DMS 273 (cell line): ENCODE results near the gene WDR45B.
"Not testable (repeated sequence)": the region's sequence is repeated elsewhere in the genome, so short reads cannot be mapped to it uniquely, and the experiment has no call there.

Experiments
- DNase-seq: peaks from one replicate; lab custom pipeline; 2025; ENCODE audit not compliant: unreplicated experiment; lab: John Stamatoyannopoulos, UW

The WDR45B gene

DNA sequence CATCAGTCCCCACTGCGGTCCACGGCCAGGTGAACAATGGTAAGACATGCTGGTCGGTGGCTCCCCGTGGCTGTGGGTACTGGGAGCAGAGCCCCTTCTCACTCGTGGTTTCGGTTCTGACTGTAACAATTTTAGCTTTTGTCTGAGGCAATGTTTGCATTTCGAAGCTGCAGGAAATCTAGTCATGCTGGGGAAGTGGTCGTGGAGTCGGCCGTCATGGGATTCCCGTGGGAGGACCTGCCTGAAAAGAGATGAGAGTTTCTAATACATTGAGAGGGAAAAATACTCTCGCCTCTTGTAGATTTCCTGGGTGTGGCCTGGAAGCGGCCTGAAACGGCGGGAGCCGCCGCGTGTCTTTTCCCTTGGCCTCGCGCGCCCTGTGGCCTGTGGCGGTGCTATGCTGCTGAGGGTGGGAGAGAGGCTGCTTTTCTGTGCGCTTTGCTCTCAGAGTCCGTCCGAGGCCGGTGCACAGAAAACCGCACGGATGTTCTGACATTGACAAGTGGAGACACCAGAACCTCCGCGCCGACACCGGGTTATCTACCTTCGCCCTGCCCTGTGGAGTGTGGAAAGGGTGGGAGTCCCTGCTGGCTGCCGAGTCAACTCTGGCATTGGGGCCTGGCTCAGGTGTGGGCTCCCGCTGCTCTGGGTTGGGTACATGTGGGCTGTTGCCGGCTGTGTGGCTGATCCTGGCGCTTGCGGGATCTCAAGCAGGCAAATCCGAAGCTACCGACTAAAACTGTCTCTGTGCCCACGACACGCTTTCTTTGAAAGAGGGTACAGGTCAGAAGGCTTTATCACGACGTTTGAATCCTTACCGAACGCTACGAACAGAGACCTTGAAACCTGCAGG is 60.8 kb downstream of the WDR45B start:
- DNase-seq = no peak

DNA sequence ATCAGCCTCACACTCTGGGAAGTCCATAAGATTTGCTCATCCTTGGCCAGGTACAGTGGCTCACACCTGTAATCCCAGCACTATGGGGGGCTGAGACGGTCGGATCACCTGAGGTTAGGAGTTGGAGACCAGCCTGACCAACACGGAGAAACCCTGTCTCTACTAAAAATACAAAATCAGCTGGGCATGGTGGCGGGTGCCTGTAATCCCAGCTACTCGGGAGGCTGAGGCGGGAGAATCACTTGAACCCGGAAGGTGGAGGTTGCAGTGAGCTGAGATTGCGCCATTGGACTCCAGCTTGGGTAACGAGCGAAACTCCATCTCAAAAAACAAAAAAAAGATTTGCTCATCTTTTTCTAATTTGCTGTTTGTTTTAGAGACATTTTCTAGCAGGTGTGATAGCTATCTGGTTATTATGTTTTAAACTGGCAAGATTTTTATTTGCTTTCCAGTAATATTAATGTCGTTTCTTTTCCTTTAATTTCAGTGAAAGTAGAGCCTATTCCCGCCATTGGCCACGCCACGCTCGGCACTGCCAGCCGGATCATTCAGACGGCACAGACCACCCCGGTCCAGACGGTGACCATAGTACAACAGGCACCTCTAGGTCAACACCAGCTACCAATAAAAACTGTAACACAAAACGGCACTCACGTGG is 61.5 kb downstream of the WDR45B start:
- DNase-seq = no peak

DNA sequence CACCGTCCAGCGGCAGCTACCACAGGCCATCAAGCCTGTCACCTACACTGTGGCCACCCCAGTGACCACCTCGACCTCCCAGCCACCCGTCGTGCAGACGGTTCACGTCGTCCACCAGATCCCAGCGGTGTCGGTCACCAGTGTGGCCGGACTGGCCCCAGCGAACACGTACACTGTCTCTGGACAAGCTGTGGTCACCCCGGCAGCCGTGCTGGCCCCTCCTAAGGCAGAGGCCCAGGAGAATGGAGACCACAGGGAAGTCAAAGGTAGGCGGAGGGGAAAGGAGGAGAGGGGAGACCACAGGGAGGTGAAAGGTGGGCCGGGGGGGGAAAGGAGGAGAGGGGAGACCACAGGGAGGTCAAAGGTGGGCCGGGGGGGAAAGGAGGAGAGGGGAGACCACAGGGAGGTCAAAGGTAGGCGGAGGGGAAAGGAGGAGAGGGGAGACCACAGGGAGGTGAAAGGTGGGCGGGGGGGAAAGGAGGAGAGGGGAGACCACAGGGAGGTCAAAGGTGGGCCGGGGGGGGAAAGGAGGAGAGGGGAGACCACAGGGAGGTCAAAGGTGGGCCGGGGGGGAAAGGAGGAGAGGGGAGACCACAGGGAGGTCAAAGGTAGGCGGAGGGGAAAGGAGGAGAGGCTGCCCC is 62.2 kb downstream of the WDR45B start:
- peak; percentile 31 for DNase-seq

DNA sequence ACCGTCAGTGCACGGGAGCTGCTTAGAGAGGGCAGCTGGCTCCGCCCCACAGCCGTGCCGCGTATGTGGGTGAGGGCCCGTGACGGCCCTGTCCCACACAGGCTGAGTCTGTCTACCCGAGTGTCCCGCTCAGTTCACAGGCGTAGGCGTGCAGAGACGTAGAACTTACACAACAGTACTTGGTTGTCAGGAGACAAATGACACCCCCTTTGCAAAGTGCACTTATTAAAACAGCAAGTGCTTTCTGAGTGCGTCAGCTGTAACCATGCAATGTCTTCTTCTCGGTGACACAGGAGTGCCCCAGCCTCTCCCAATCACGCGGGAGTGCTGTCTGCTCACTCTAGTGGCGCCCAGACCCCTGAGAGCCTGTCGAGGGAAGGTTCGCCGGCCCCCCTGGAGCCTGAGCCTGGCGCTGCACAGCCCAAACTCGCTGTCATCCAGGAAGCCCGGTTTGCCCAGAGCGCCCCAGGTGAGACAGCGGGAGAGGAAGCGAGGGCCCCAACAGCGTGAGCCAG is 64.5 kb downstream of the WDR45B start:
- DNase-seq = no peak

DNA sequence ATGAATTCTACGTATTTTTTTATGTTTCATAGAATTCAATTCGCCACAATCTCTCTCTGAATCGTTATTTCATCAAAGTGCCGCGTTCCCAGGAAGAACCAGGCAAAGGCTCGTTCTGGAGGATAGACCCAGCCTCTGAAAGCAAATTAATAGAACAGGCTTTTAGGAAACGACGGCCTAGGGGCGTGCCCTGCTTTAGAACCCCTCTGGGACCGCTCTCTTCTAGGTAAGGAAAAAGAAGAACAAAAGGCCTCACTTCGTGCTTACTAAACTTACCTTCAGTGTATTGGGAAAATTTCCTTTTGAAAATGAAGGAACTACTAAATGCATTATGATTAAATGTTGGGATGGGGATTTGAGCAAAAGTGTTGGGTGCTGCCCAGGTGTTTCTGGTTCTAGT is 65.5 kb downstream of the WDR45B start:
- DNase-seq = no peak

DNA sequence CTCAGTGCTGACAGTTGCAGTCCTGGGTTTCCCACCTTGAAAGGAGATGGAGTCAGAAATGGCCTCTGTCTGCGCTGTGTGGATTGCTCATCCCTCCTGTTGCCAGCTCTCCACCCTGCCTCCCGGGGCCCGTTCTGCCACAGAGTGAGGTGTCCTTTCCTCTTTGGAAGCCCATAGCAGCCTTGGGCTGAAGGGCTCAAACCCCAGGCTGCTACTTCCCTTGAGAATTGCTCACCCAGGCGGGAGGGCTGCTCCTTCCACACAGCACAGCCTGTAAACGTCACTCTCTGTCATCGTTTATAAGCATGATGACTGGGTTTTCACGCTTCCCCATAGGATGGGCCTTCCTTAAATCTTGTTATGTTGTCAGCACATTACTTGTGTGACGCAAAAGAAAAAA is 66.0 kb downstream of the WDR45B start:
- DNase-seq = no peak

DNA sequence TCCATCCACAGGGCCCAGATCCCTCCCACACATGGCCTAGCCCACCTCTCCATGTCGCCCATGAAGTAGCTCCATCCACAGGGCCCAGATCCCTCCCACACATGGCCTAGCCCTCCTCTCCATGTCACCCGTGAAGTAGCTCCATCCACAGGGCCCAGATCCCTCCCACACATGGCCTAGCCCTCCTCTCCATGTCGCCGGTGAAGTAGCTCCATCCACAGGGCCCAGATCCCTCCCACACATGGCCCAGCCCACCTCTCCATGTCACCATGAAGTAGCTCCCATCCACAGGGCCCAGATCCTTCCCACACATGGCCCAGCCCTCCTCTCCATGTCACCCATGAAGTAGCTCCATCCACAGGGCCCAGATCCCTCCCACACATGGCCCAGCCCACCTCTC is 68.3 kb downstream of the WDR45B start:
- DNase-seq = not testable (repeated sequence)

DNA sequence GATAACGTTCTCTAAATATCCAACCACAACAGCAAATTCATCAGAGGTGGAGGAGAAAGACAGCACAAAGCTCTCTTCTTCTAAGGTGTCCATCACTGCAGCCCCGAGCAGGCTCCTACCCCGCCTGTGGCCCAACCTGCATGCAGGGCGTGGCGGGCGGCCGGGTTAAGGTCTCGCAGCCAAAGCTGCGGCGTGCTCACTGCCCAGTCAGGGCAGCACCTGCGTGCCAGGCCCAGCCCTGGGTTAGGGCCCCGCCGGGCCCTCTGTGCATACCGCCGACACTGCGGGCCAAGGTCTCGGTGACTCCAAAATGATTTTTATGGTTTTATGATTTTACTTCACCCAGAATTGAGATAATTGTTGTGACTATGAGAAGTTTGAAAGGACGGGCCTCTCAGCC is 70.9 kb downstream of the WDR45B start:
- DNase-seq = no peak

DNA sequence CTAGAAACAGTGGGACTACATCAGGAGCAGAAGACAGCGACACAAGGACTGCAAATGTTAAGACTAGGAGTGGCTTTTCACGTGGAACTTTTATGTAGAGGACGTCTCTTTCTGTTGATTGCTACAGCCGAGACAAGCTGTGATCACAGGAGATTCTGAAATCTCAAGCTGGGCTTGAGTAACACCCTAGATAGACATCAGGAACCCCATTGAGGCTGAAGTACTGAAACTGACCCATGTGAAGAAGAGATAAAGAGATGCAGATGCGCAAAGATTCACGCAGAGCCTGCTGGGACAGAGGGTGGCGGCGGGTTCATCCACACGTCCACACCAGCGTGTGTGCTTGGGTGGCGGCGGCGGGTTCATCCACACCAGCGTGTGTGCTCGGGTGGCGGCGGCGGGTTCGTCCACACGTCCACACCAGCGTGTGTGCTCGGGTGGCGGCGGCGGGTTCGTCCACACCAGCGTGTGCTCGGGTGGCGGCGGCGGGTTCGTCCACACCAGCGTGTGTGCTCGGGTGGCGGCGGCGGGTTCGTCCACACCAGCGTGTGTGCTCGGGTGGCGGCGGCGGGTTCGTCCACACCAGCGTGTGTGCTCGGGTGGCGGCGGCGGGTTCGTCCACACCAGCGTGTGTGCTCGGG is 72.5 kb downstream of the WDR45B start:
- DNase-seq = not testable (repeated sequence)

DNA sequence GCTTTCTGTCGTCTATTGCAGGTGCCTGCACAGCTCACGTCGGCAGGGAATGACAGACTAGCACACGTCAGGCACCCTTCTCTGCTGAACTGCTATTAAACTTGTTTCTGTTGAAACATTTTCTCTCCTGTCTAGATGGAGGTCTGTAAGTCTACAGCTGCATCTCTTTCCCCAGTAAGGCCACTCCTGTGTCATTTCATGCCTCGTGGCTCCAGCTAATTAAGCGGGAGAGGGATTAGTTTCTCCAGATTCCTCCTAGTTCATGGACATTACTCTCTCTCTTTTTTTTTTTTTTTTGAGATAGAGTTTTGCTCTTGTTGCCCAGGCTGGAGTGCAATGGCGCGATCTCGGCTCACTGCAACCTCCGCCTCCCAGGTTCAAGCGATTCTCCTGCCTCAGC is 74.2 kb downstream of the WDR45B start:
- DNase-seq = no peak

DNA sequence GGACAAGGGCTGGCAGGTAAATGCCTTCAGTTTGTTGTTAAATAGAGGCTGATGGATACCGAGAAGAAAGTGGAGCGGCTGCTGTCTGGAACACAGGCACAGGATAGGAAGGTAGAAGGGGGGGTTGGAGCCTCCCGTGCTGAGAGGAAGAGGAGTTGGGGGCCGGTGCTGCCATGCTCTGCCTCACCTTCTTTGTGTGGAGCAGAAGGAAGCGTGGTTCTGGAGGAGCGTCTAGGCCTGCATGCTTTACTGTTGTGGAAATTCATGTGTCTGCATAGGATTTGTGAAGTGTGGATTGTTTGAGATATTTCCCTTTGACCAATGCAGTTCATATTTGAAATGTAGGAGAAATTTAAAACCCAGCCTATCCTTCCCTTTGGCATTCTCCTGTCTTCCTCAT is 76.4 kb downstream of the WDR45B start:
- no peak for DNase-seq

DNA sequence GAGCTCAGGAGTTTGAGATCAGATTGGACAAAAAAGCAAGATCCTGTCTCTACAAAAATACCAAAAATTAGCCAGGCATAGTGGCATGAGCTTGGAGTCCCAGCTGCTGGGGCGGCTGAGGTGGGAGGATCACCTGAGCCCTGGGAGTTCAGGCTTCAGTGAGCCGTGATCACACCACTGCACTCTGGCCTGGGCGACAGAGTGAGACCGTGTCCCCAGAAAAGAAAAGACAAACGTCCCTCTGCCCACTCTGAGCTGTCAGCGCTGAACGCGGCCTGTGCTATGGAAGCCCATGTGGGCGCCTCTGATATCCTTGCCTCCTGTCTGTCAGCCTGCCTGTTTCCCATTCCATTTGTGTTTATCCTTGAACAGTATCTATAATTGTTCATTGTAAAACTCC is 78.0 kb downstream of the WDR45B start:
- no peak for DNase-seq

DNA sequence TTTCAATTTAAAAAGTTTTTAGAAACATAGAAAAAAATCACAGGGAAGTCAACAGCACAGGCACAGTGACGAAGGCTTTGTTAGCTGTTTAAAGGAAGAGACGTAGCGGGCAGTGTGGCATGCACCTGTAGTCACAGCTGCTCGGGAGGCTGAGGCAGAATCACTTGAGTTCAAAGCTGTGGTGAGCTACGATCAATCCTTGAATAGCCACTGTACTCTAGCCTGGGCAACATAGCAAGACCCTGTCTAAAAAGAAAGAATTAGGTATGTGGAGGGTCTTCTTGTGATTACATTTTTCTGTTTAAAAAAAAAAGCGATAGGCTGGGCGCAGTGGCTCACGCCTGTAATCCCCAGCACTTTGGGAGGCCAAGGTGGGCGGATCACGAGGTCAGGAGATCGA is 78.6 kb downstream of the WDR45B start:
- DNase-seq = no peak

DNA sequence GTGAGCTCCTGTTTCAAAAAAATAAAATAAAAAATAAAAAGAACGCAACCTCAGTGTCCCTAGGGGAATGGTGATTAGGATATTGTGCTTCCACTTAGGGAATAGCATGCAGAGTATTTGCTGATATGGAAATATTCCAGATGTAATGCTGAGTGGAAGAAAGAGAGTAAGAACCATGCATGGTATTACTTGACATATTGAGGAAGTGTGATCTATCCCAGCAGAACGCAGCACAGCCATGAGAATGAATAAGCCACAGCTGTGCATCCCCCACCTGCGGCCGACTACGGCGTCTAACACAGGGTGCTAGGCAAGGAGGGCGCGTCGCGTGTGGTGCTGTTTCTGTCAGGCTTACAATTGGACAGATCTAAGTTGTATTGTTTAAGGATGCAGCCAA is 79.2 kb downstream of the WDR45B start:
- no peak for DNase-seq

DNA sequence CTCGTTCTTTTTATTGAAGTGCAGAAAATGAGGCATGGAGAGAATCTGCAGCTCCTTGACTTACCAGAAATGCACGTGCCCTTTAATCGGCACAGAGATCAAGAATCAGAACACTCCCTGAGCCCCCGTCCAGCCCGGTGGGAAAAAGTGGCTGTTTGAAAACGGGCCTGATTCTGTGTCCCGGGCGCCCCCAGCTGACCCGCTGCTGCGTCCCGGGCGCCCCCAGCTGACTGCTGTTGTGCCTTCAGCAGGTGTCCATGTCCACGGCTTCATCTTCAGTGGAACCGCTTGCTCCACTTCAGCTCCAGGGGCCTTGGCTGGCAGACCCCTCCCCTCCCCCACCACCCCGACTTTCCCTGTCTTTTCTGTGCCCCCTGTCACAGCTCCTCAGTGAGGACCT is 81.0 kb downstream of the WDR45B start:
- DNase-seq = no peak

DNA sequence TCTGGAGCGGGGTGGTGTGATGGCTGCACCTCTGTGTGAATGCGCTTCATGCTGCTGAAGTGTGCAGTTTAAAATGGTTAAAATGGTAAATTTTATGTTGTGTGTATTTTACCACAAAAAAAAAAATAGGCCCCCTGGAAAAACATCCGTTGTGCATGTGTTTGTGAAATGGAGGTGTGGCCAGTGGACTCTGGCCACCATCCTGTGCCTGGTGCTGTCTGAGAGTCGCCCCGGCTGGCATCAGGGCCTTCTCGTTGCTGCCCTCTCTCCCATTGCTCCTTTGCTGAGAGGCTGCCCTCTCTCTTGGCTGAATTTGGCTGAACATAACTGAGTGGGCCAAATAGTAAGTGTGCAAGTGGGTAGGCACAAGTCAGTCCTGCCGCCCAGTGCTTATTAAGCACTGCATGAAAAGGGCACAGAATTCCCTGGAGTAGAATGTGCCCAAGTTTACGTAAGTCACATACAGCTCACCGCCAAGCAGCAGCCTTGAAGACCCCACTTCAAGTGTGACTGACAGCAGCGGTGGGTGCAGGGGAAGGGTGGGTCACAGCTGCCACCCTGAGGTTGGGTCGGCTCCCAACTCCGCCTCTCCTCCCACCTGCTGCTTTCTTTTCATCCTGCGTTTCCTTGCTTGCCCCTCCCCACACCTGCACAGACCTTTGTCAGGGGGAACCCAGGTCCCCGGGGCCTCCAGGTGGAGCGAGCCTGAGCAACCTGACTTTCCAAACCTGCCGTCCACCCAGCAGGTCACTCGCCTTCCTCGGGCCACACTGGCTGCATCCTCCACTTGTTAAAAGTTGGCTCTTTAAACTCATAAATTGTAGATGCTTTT is 81.9 kb downstream of the WDR45B start:
- DNase-seq = no peak

DNA sequence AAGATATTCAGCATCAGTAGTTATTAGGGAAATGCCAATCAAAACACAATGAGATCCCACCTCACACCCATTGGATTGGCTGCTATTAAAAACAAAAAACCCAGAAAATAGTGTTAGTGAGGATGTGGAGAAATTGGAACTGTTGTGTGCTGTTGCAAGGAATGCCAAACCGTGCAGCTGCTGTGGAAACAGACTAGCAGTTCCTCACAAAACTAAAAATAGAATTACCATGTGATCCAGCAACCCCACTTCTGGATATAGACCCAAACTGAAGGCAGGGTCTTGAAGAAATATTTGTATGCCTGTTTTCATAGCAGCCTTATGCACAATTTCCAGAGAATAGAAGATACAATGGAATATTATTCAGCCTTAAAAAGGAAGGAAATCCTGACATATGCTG is 82.7 kb downstream of the WDR45B start:
- DNase-seq = no peak
